ENCODE data around the gene SUCO. TPM values are rescaled to one million over a fixed set of nuclear protein-coding genes. Genes with fewer than 3 reads are reported as not detected.
"Not testable (repeated sequence)": the region's sequence is repeated elsewhere in the genome, so short reads cannot be mapped to it uniquely, and the experiment has no call there.

SUCO gene
- total RNA-seq, 1 donor = 41.6 TPM

- Histone ChIP-seq H3K36me3 (ENCODE audit: insufficient read depth, low read length) (peaks cover 11% of the 10 kb centered on the region), H3K4me1 (ENCODE audit: insufficient read depth, low read length) (no peaks in the 10 kb centered on the region), H4K20me1 (ENCODE audit: insufficient read depth, low read length) (no peaks in the 10 kb centered on the region), H3K27me3 (ENCODE audit: insufficient read depth, low read length) (no peaks in the 10 kb centered on the region), H3K79me2 (ENCODE audit: insufficient read depth, low read length) (no peaks in the 10 kb centered on the region), H3K9me3 (ENCODE audit: low read depth, low read length) (peaks cover 2% of the 10 kb centered on the region), H3K27ac (ENCODE audit: low read depth, low read length) (no peak overlapping the region), H3K4me2 (ENCODE audit: insufficient read depth, low read length) (no peak overlapping the region), H2AFZ (ENCODE audit: low read length) (no peak overlapping the region), H3K4me3 (ENCODE audit: insufficient read depth, low read length) (no peak overlapping the region)
- no peak for TF ChIP-seq CTCF (IDR thresholded peaks at IDR 0.05; ENCODE audit: extremely low read depth, low read depth, low read length)
- DNase-seq (ENCODE audit: insufficient read length, low spot score, missing footprints) = no peak
Observed at GRCh38 chr1:172612478-172612877, 79.5 kb downstream of the SUCO start.

GRCh38 chr1:172613294-172613693, 80.3 kb downstream of the SUCO start:
- Histone ChIP-seq H4K20me1 (ENCODE audit: insufficient read depth, low read length) (no peaks in the 10 kb centered on the region), H3K9me3 (ENCODE audit: low read depth, low read length) (peaks cover 2% of the 10 kb centered on the region), H3K4me1 (ENCODE audit: insufficient read depth, low read length) (no peaks in the 10 kb centered on the region), H2AFZ (ENCODE audit: low read length) (no peak overlapping the region), H3K36me3 (ENCODE audit: insufficient read depth, low read length) (peaks cover 11% of the 10 kb centered on the region), H3K4me3 (ENCODE audit: insufficient read depth, low read length) (no peak overlapping the region), H3K27ac (ENCODE audit: low read depth, low read length) (no peak overlapping the region), H3K27me3 (ENCODE audit: insufficient read depth, low read length) (no peaks in the 10 kb centered on the region), H3K79me2 (ENCODE audit: insufficient read depth, low read length) (no peaks in the 10 kb centered on the region), H3K4me2 (ENCODE audit: insufficient read depth, low read length) (no peak overlapping the region)
- peak; percentile 41 for DNase-seq (ENCODE audit: insufficient read length, low spot score, missing footprints)
- TF ChIP-seq CTCF (IDR thresholded peaks at IDR 0.05; ENCODE audit: extremely low read depth, low read depth, low read length) = no peak

GRCh38 chr1:172616195-172616594, 83.2 kb downstream of the SUCO start:
- no peak overlapping the region for H2AFZ ChIP-seq (ENCODE audit: low read length)
- H3K27ac ChIP-seq (ENCODE audit: low read depth, low read length) = no peak overlapping the region
- H3K4me3 ChIP-seq (ENCODE audit: insufficient read depth, low read length) = no peak overlapping the region
- H3K79me2 ChIP-seq (ENCODE audit: insufficient read depth, low read length) = no peaks in the 10 kb centered on the region
- TF ChIP-seq CTCF (IDR thresholded peaks at IDR 0.05; ENCODE audit: extremely low read depth, low read depth, low read length) = no peak
- H3K9me3 ChIP-seq (ENCODE audit: low read depth, low read length) = peaks cover 6% of the 10 kb centered on the region
- no peak for DNase-seq (ENCODE audit: insufficient read length, low spot score, missing footprints)
- no peaks in the 10 kb centered on the region for H3K27me3 ChIP-seq (ENCODE audit: insufficient read depth, low read length)
- H3K4me1 ChIP-seq (ENCODE audit: insufficient read depth, low read length) = no peaks in the 10 kb centered on the region
- H3K4me2 ChIP-seq (ENCODE audit: insufficient read depth, low read length) = no peak overlapping the region
- H4K20me1 ChIP-seq (ENCODE audit: insufficient read depth, low read length) = no peaks in the 10 kb centered on the region
- no peaks in the 10 kb centered on the region for H3K36me3 ChIP-seq (ENCODE audit: insufficient read depth, low read length)

- H3K9me3 ChIP-seq (ENCODE audit: low read depth, low read length) = peaks cover 6% of the 10 kb centered on the region
- no peak overlapping the region for H3K4me3 ChIP-seq (ENCODE audit: insufficient read depth, low read length)
- no peak for DNase-seq (ENCODE audit: insufficient read length, low spot score, missing footprints)
- H3K4me2 ChIP-seq (ENCODE audit: insufficient read depth, low read length) = no peak overlapping the region
- no peak for TF ChIP-seq CTCF (IDR thresholded peaks at IDR 0.05; ENCODE audit: extremely low read depth, low read depth, low read length)
- H2AFZ ChIP-seq (ENCODE audit: low read length) = no peak overlapping the region
- H3K27me3 ChIP-seq (ENCODE audit: insufficient read depth, low read length) = no peaks in the 10 kb centered on the region
- no peaks in the 10 kb centered on the region for H3K79me2 ChIP-seq (ENCODE audit: insufficient read depth, low read length)
- H3K36me3 ChIP-seq (ENCODE audit: insufficient read depth, low read length) = no peaks in the 10 kb centered on the region
- no peak overlapping the region for H3K27ac ChIP-seq (ENCODE audit: low read depth, low read length)
- H4K20me1 ChIP-seq (ENCODE audit: insufficient read depth, low read length) = no peaks in the 10 kb centered on the region
- no peaks in the 10 kb centered on the region for H3K4me1 ChIP-seq (ENCODE audit: insufficient read depth, low read length)
Observed at GRCh38 chr1:172616636-172617035, 83.7 kb downstream of the SUCO start.

GRCh38 chr1:172620603-172621002, 87.7 kb downstream of the SUCO start:
- not testable (repeated sequence) for H3K4me2 ChIP-seq (ENCODE audit: insufficient read depth, low read length); H3K79me2 ChIP-seq (ENCODE audit: insufficient read depth, low read length); H3K27me3 ChIP-seq (ENCODE audit: insufficient read depth, low read length); H4K20me1 ChIP-seq (ENCODE audit: insufficient read depth, low read length); H3K36me3 ChIP-seq (ENCODE audit: insufficient read depth, low read length); H2AFZ ChIP-seq (ENCODE audit: low read length); H3K4me3 ChIP-seq (ENCODE audit: insufficient read depth, low read length); H3K9me3 ChIP-seq (ENCODE audit: low read depth, low read length); DNase-seq (ENCODE audit: insufficient read length, low spot score, missing footprints); H3K4me1 ChIP-seq (ENCODE audit: insufficient read depth, low read length); H3K27ac ChIP-seq (ENCODE audit: low read depth, low read length)
